Panc1 (cell line): ENCODE data around the gene ENTPD2.

Source experiments
- CTCF ChIP-seq: fragments of 450-650 bp; IDR thresholded peaks from 2 replicates; pipeline ENCODE4 v1.5.1; 2017; ENCODE audit warnings: mild to moderate bottlenecking
- POLR2AphosphoS5 ChIP-seq: IDR thresholded peaks from 2 replicates; pipeline ENCODE4 v1.6.1; 2012; ENCODE audit warnings: mild to moderate bottlenecking, low read depth, low read length, moderate library complexity
- REST ChIP-seq, 2 experiments: IDR thresholded peaks; 2 replicates each; pipeline ENCODE4 v1.6.1; 2011 to 2012; ENCODE audit warnings: low read depth in 2 of 2, control low read depth in 1 of 2, low read length in 1 of 2, mild to moderate bottlenecking in 1 of 2, moderate library complexity in 1 of 2; ENCODE audit not compliant: insufficient read depth in 1 of 2
- SIN3A ChIP-seq: IDR thresholded peaks from 2 replicates; pipeline ENCODE4 v1.6.1; 2012; ENCODE audit warnings: low read depth, mild to moderate bottlenecking, low read length, moderate library complexity, borderline replicate concordance; ENCODE audit not compliant: insufficient read depth
- TCF7L2 ChIP-seq: IDR thresholded peaks from 2 replicates; pipeline ENCODE4 v1.6.1; 2011; ENCODE audit warnings: mild to moderate bottlenecking, low read depth, low read length, inconsistent platforms

GRCh38 chr9:137074657-137075274, 20.9 kb upstream of the ENTPD2 start:
- no peak for TF ChIP-seq CTCF
- no peak for TF ChIP-seq REST (IDR thresholded peaks at IDR 0.05; ENCODE audit: insufficient read depth in 1 of 2, low read depth in 2 of 2, low read length in 1 of 2)
- TF ChIP-seq SIN3A: no peak
- TF ChIP-seq POLR2AphosphoS5: no peak
- no peak for TF ChIP-seq TCF7L2
